Tibial artery (tissue), 4 donors: ENCODE measurements around the gene ANAPC13.

Source experiments
- DNase-seq, 2 donors: peaks; one replicate each; pipeline ENCODE4 v3.0.0-alpha.2; 2019
- H3K27ac ChIP-seq, 2 donors: fragments of 200-600 bp; sonication (generic) in 1 of 2; 1 replicate in 1 of 2; 2 replicates in 1 of 2; pipeline ENCODE4 v1.5.1; 2018 to 2019; ENCODE audit warnings: mild to moderate bottlenecking in 1 of 2
- H3K27me3 ChIP-seq, 2 donors: fragments of 200-600 bp; sonication (generic) in 1 of 2; one replicate each; pipeline versions ENCODE4 v1.5.1 to v1.6.0; 2016 to 2019
- H3K36me3 ChIP-seq, 3 donors: fragments of 200-600 bp; sonication (generic) in 2 of 3; one replicate each; pipeline ENCODE4 v1.5.1; 2016 to 2019; ENCODE audit warnings: mild to moderate bottlenecking in 2 of 3
- H3K4me1 ChIP-seq, 4 donors: fragments of 200-600 bp; sonication (generic) in 2 of 4; 1 replicate in 3 of 4; 2 replicates in 1 of 4; pipeline ENCODE4 v1.5.1; 2016 to 2019
- H3K4me3 ChIP-seq, 2 donors: fragments of 200-600 bp; sonication (generic) in 1 of 2; 1 replicate in 1 of 2; 2 replicates in 1 of 2; pipeline ENCODE4 v1.5.1; 2018 to 2019; ENCODE audit warnings: mild to moderate bottlenecking in 2 of 2
- H3K9me3 ChIP-seq, 3 donors: fragments of 200-600 bp; sonication (generic) in 1 of 3; one replicate each; pipeline ENCODE4 v1.5.1; 2016 to 2019
- CTCF ChIP-seq, 2 experiments: fragments of 200-600 bp in 1 of 2; fragments of 450-650 bp in 1 of 2; IDR thresholded peaks; one replicate each; pipeline ENCODE4 v1.5.1; 2017 to 2019; ENCODE audit warnings: antibody characterized with exemption in 2 of 2, mild to moderate bottlenecking in 1 of 2, moderate library complexity in 1 of 2
- intact Hi-C: fragments of 100-400 bp; cut with DNase I; formaldehyde crosslinking; loops from one replicate; pipeline ENCODE4 v1.15.0; 2023; ENCODE audit warnings: low total_unique reads

ANAPC13 gene

GRCh38 chr3:134432236-134432635, 53.5 kb downstream of the ANAPC13 start:
- intact Hi-C loops, result no loop called here

GRCh38 chr3:134430950-134431445, 54.8 kb downstream of the ANAPC13 start:
- H3K36me3 ChIP-seq, result no peaks in the 10 kb centered on the region
- no peak for DNase-seq
- no peaks in the 10 kb centered on the region for H3K4me1 ChIP-seq
- H3K4me3 ChIP-seq, result no peak overlapping the region
- intact Hi-C loops, result no loop called here
- H3K9me3 ChIP-seq, result no peaks in the 10 kb centered on the region
- H3K27ac ChIP-seq, result no peak overlapping the region
- no peaks in the 10 kb centered on the region for H3K27me3 ChIP-seq
- no peak for TF ChIP-seq CTCF (IDR thresholded peaks at IDR 0.05)

More at GRCh38 chr3:134432236-134432635, 53.5 kb downstream of the ANAPC13 start:
- H3K36me3 ChIP-seq, result no peaks in the 10 kb centered on the region
- no peak overlapping the region for H3K27ac ChIP-seq
- H3K4me1 ChIP-seq, result no peaks in the 10 kb centered on the region
- TF ChIP-seq CTCF (IDR thresholded peaks at IDR 0.05), result no peak
- no peak overlapping the region for H3K4me3 ChIP-seq
- DNase-seq, result no peak
- H3K27me3 ChIP-seq, result no peaks in the 10 kb centered on the region
- no peaks in the 10 kb centered on the region for H3K9me3 ChIP-seq

- intact Hi-C loops, result no loop called here
- TF ChIP-seq CTCF (IDR thresholded peaks at IDR 0.05), result no peak
- Histone ChIP-seq H3K27ac (no peak overlapping the region), H3K4me1 (no peaks in the 10 kb centered on the region), H3K36me3 (no peaks in the 10 kb centered on the region), H3K4me3 (no peak overlapping the region), H3K9me3 (no peaks in the 10 kb centered on the region), H3K27me3 (no peaks in the 10 kb centered on the region)
- no peak for DNase-seq
Measured at GRCh38 chr3:134430174-134430573, 55.6 kb downstream of the ANAPC13 start.

- Histone ChIP-seq H3K4me1 (no peaks in the 10 kb centered on the region), H3K36me3 (no peaks in the 10 kb centered on the region), H3K9me3 (no peaks in the 10 kb centered on the region), H3K27me3 (no peaks in the 10 kb centered on the region), H3K27ac (no peak overlapping the region), H3K4me3 (no peak overlapping the region)
- intact Hi-C loops, result no loop called here
- no peak for TF ChIP-seq CTCF (IDR thresholded peaks at IDR 0.05)
- no peak for DNase-seq
Measured at GRCh38 chr3:134428401-134428800, 57.4 kb downstream of the ANAPC13 start.
